AG04449 (cell line): ENCODE data around the gene KCNJ3.

Experiments used
- CTCF ChIA-PET: fragments of 350-600 bp; formaldehyde crosslinking; extraction: SDS; loops from one replicate; lab custom pipeline; 2021; ENCODE audit warnings: antibody characterized with exemption; lab: Yijun Ruan, JAX
- POLR2A ChIA-PET: fragments of 400-600, 350-600 bp; formaldehyde crosslinking; extraction: SDS; loops from one replicate; lab custom pipeline; 2020; ENCODE audit warnings: antibody characterized with exemption, inconsistent platforms; lab: Yijun Ruan, JAX
- DNase-seq: peaks from one replicate; pipeline ENCODE4 v3.0.0-alpha.2; 2010; ENCODE audit warnings: low read depth, low spot score
- H3K4me3 ChIP-seq: 2 replicates; pipeline ENCODE4 v1.5.1; 2011; ENCODE audit warnings: low read depth, mild to moderate bottlenecking, control low read depth, low read length
- TF ChIP-seq, protein P1 (sequence below): IDR thresholded peaks from one replicate; pipeline ENCODE4 v1.5.1; 2011; ENCODE audit warnings: mild to moderate bottlenecking, moderate library complexity, low read length, control low read depth, inconsistent platforms; ENCODE audit not compliant: insufficient read depth; ENCODE audit errors: missing control alignments

KCNJ3 gene

DNA sequence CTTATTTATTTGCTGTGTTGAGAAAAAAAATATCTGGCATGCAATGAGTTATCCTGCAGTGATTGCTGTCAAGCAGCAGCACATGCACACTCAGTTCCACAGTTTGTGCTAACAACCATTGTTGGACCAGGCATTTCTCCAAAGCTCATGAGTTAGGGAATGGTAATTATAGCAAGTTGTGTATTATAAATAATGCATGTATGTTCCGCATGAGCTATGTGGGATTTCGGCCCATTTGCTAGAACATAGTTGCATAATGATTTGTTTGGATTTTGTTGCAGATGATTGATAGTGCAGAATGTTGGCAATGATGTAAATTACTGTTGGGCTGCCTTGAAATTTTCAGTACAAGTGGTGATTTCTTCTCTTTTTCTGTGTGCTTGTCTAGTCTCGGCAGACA lies 10.7 kb downstream of the KCNJ3 start:
- TF ChIP-seq, protein P1, sequence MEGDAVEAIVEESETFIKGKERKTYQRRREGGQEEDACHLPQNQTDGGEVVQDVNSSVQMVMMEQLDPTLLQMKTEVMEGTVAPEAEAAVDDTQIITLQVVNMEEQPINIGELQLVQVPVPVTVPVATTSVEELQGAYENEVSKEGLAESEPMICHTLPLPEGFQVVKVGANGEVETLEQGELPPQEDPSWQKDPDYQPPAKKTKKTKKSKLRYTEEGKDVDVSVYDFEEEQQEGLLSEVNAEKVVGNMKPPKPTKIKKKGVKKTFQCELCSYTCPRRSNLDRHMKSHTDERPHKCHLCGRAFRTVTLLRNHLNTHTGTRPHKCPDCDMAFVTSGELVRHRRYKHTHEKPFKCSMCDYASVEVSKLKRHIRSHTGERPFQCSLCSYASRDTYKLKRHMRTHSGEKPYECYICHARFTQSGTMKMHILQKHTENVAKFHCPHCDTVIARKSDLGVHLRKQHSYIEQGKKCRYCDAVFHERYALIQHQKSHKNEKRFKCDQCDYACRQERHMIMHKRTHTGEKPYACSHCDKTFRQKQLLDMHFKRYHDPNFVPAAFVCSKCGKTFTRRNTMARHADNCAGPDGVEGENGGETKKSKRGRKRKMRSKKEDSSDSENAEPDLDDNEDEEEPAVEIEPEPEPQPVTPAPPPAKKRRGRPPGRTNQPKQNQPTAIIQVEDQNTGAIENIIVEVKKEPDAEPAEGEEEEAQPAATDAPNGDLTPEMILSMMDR = no peak
- DNase-seq = no peak
- no peak overlapping the region for H3K4me3 ChIP-seq
- ChIA-PET POLR2A (no interaction called here), CTCF (no interaction called here)

DNA sequence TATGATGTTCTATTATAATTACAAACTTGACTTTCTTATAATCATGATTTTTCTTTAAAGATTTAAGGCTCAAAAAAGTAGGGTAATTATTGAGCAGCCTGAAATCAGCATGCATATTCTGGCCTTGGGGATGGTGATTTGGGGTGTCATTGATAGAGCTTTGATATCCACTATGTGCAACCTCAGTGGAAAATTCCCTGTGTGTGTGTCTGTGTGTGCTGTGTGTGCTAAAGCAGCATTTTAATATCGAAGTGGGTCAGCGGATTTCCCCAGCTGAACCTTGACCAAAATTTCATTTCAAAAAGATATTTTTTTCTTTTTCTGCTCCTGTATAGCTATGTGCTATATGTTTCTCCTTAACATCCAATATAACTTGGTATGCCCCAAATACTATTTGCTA lies 11.6 kb downstream of the KCNJ3 start:
- POLR2A ChIA-PET = no interaction called here
- CTCF ChIA-PET = no interaction called here
- no peak for DNase-seq
- no peak overlapping the region for H3K4me3 ChIP-seq
- TF ChIP-seq, protein P1 = no peak

DNA sequence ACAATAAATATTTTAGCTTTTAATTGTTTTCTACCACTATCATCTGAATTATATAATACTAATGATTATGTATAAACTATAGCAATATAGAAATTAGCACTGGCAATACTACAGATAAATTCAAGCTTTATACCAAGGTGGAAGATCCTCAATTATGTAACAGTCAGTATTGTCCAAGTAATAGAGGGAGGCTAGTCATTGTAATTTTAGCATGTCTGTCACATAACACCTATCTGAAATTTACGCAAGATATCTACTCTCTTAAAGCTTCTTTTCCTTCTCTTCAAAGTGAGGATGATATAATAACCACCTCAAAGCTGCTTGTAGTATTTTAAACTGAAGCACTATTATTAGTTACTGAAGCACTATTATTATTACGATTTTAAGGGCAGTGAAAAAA lies 12.2 kb downstream of the KCNJ3 start:
- TF ChIP-seq, protein P1 = no peak
- DNase-seq = no peak
- ChIA-PET POLR2A (no interaction called here), CTCF (interaction anchor here (0.6 kb wide), 1 partner anchor 578 kb away, joined by 3 read pairs; no protein-coding TSS in a partner anchor)
- no peak overlapping the region for H3K4me3 ChIP-seq

DNA sequence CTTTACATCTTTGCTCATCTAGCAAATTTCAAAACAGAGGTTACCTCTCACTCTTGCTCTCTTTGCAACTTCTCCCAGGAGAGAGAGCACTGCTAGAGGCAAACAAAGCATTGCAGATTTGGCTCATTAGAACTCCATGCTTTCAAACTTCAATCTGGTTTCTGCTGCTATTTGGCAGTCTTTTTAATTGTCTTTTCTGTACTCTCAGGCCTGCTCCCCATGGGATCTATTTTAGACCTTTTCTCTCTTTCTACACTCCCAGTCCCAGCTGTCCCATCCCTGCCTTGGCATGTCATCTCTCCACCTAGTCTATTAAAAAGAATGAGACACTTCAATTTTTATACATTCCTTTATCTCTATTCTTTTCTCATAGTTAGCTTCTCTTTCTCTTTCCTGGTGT lies 15.2 kb downstream of the KCNJ3 start:
- CTCF ChIA-PET = no interaction called here
- no peak for DNase-seq
- TF ChIP-seq, protein P1 = no peak
- POLR2A ChIA-PET = no interaction called here
- H3K4me3 ChIP-seq = no peak overlapping the region

DNA sequence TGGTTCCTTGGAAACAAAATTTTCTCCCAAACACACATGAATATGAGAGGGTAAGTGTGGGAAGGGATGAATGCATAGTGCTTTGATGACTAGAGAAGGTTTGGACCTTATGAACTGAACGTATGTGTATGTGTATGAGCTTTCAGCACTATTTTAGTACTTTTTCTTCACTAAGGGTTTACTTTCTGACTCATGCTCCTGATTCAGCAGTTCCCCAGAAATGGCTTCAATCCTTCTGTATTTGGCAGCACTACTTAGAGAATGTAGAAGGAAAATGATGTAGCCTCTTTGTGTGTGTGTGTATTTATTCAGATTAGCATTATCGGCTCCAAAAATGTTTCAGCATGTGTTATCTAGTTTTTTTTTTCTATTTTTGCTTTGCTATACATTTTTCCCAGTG lies 22.2 kb downstream of the KCNJ3 start:
- ChIA-PET POLR2A (interaction anchor here (0.6 kb wide), 1 partner anchor 1615 kb away, joined by 3 read pairs; no protein-coding TSS in a partner anchor), CTCF (no interaction called here)
- H3K4me3 ChIP-seq = no peak overlapping the region
- no peak for DNase-seq
- TF ChIP-seq, protein P1 = no peak

DNA sequence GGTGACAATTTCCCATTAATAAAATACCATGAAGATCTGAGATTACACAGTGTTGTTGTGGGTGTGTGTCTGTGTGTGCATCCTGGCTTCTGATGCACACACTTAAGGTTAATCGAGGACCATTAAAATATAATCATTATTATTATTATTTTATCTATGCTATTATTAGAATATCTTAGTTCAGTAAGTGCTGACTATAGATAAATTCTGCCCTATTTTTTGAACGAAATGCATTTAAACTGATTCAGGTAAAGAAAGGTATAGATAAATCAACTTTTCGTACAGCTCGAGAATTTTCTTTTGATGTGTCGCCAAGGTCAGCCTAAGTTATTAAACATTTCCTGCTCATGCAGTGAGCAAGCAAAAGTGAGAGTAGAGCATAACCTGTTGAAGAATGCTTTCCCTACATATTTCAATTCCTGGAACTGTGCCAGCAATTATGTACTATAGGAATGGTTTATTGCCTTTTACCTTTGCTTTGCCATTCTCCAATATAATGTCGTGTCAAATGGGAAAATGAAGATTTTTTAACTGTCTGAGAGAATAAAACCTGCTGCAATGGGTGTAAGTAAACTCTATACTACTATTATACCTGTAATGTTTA lies 25.8 kb downstream of the KCNJ3 start:
- TF ChIP-seq, protein P1 = no peak
- ChIA-PET POLR2A (no interaction called here), CTCF (no interaction called here)
- H3K4me3 ChIP-seq = no peak overlapping the region
- DNase-seq = no peak
